Fibroblast of pulmonary artery (primary cell): ENCODE data around the gene XRCC3.

ENCODE experiments used
- DNase-seq: peaks from one replicate; pipeline ENCODE4 v3.0.0-alpha.2; 2010; ENCODE audit warnings: low read depth
- H3K4me3 ChIP-seq: replicated peaks from 2 replicates; pipeline ENCODE4 v1.5.1; 2011; ENCODE audit warnings: low read depth, mild to moderate bottlenecking, control low read depth, low read length, moderate library complexity
- CTCF ChIP-seq: IDR thresholded peaks from 2 replicates; pipeline ENCODE4 v1.5.1; 2011; ENCODE audit warnings: mild to moderate bottlenecking, control low read depth, low read length, inconsistent platforms; ENCODE audit errors: missing control alignments

The XRCC3 gene

GRCh38 chr14:103700753-103701490, 14.3 kb downstream of the XRCC3 start:
- no peak for DNase-seq
- no peak overlapping the region for H3K4me3 ChIP-seq
- TF ChIP-seq CTCF, result no peak

GRCh38 chr14:103699901-103700752, 15.1 kb downstream of the XRCC3 start:
- no peak overlapping the region for H3K4me3 ChIP-seq
- no peak for TF ChIP-seq CTCF
- no peak for DNase-seq

- no peak overlapping the region for H3K4me3 ChIP-seq
- DNase-seq, result no peak
- TF ChIP-seq CTCF, result no peak
These were observed 16.0 kb downstream of the XRCC3 start for GRCh38 chr14:103699261-103699661.

- no peak overlapping the region for H3K4me3 ChIP-seq
- DNase-seq, result no peak
- no peak for TF ChIP-seq CTCF
These were observed 16.6 kb downstream of the XRCC3 start for GRCh38 chr14:103698380-103699260.

- H3K4me3 ChIP-seq, result no peak overlapping the region
- no peak for TF ChIP-seq CTCF
- no peak for DNase-seq
These were observed 17.5 kb downstream of the XRCC3 start for GRCh38 chr14:103697603-103698379.

GRCh38 chr14:103697206-103697602, 18.0 kb downstream of the XRCC3 start:
- DNase-seq, result no peak
- no peak for TF ChIP-seq CTCF
- H3K4me3 ChIP-seq, result no peak overlapping the region
